Measurements from ENCODE around the gene SRSF3.
A peak's percentile ranks its signal among the peaks of the same experiment; 100 is the strongest.

SRSF3 gene

GRCh38 chr6:36608788-36609563 lies 14.8 kb downstream of the SRSF3 start:
- Histone ChIP-seq H3K27me3 (ENCODE audit: insufficient read depth, low read length) (no peaks in the 10 kb centered on the region), H3K9me3 (ENCODE audit: low read length) (no peaks in the 10 kb centered on the region), H3K36me3 (ENCODE audit: insufficient read depth, low read length) (peaks cover 93% of the 10 kb centered on the region), H4K20me1 (ENCODE audit: insufficient read depth, low read length) (no peaks in the 10 kb centered on the region), H3K9me2 (ENCODE audit: low read depth, low read length) (no peaks in the 10 kb centered on the region), H3K4me3 (ENCODE audit: low read depth, low read length, poor library complexity, severe bottlenecking) (no peak overlapping the region), H3K27ac (ENCODE audit: low read depth, low read length, poor library complexity, severe bottlenecking) (peak overlapping the region; percentile 22), H3K9ac (ENCODE audit: low read length) (no peak overlapping the region), H3K4me2 (ENCODE audit: low read length) (no peak overlapping the region), H3F3A (ENCODE audit: insufficient read depth, low read length) (peaks cover 32% of the 10 kb centered on the region), H3K79me2 (ENCODE audit: insufficient read depth, low read length) (no peaks in the 10 kb centered on the region), H3K4me1 (ENCODE audit: insufficient read depth, low read length, severe bottlenecking) (no peaks in the 10 kb centered on the region), H2AFZ (ENCODE audit: low read length) (no peak overlapping the region)
- no peak for TF ChIP-seq EZH2 (IDR thresholded peaks at IDR 0.05; ENCODE audit: borderline replicate concordance, low read length)
- TF ChIP-seq, protein P1, sequence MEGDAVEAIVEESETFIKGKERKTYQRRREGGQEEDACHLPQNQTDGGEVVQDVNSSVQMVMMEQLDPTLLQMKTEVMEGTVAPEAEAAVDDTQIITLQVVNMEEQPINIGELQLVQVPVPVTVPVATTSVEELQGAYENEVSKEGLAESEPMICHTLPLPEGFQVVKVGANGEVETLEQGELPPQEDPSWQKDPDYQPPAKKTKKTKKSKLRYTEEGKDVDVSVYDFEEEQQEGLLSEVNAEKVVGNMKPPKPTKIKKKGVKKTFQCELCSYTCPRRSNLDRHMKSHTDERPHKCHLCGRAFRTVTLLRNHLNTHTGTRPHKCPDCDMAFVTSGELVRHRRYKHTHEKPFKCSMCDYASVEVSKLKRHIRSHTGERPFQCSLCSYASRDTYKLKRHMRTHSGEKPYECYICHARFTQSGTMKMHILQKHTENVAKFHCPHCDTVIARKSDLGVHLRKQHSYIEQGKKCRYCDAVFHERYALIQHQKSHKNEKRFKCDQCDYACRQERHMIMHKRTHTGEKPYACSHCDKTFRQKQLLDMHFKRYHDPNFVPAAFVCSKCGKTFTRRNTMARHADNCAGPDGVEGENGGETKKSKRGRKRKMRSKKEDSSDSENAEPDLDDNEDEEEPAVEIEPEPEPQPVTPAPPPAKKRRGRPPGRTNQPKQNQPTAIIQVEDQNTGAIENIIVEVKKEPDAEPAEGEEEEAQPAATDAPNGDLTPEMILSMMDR (IDR thresholded peaks at IDR 0.05; ENCODE audit: low read length), result no peak

GRCh38 chr6:36609582-36609981 lies 15.4 kb downstream of the SRSF3 start:
- Histone ChIP-seq H3K27me3 (ENCODE audit: insufficient read depth, low read length) (no peaks in the 10 kb centered on the region), H3K79me2 (ENCODE audit: insufficient read depth, low read length) (no peaks in the 10 kb centered on the region), H3K27ac (ENCODE audit: low read depth, low read length, poor library complexity, severe bottlenecking) (peak overlapping the region; percentile 22), H3F3A (ENCODE audit: insufficient read depth, low read length) (peaks cover 28% of the 10 kb centered on the region), H3K36me3 (ENCODE audit: insufficient read depth, low read length) (peaks cover 86% of the 10 kb centered on the region), H3K4me3 (ENCODE audit: low read depth, low read length, poor library complexity, severe bottlenecking) (no peak overlapping the region), H3K9ac (ENCODE audit: low read length) (no peak overlapping the region), H3K4me1 (ENCODE audit: insufficient read depth, low read length, severe bottlenecking) (no peaks in the 10 kb centered on the region), H2AFZ (ENCODE audit: low read length) (no peak overlapping the region), H3K9me2 (ENCODE audit: low read depth, low read length) (no peaks in the 10 kb centered on the region), H3K9me3 (ENCODE audit: low read length) (no peaks in the 10 kb centered on the region), H4K20me1 (ENCODE audit: insufficient read depth, low read length) (no peaks in the 10 kb centered on the region), H3K4me2 (ENCODE audit: low read length) (no peak overlapping the region)
- TF ChIP-seq EZH2 (IDR thresholded peaks at IDR 0.05; ENCODE audit: borderline replicate concordance, low read length), result no peak
- TF ChIP-seq, protein P1 (IDR thresholded peaks at IDR 0.05; ENCODE audit: low read length), result no peak

DNA sequence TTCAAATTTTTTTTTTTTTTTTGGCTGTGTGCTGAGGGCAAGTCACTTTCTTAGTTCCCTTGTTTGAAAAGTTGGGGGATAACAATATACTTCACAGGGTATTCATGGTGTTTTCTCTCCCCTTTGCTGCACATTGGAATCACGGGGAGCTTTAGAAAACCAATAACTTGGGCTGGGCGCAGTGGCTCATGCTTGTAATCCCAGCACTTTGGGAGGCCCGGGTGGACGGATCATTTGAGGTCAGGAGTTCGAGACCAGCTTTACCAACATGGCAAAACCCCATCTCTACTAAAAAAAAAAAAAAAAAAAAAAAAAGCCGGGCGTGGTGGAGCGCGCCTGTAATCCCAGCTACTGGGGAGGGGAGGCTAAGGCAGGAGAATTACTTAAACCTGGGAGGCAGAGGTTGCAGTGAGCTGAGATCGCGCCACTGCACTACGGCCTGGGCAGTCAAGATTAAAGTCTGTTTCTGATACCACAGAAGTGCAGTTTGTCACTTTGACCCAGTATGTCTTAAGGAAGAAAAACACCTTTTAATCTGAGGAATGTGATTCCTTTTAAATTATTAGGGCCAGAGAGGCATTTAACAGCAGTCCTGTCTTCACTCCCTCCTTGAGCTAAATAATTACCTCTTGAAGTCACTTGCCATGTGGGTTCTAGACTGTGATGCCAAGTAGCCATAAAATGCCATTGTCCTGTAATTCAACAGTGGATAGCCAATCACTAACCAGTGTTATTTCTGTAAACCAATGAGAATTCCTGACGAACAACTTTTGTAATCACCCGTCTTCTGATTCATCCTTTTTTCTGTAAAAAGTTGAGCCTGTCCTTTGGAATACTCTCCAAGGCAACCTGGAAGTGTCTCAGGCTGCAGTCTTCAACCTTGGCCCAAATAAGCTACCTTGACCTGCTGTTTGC lies 16.1 kb downstream of the SRSF3 start:
- peak overlapping the region; percentile 22 for H3K27ac ChIP-seq (ENCODE audit: low read depth, low read length, poor library complexity, severe bottlenecking)
- no peaks in the 10 kb centered on the region for H3K79me2 ChIP-seq (ENCODE audit: insufficient read depth, low read length)
- no peaks in the 10 kb centered on the region for H4K20me1 ChIP-seq (ENCODE audit: insufficient read depth, low read length)
- no peak overlapping the region for H3K4me2 ChIP-seq (ENCODE audit: low read length)
- H2AFZ ChIP-seq (ENCODE audit: low read length), result no peak overlapping the region
- H3F3A ChIP-seq (ENCODE audit: insufficient read depth, low read length), result peaks cover 28% of the 10 kb centered on the region
- H3K36me3 ChIP-seq (ENCODE audit: insufficient read depth, low read length), result peaks cover 79% of the 10 kb centered on the region
- H3K9me2 ChIP-seq (ENCODE audit: low read depth, low read length), result no peaks in the 10 kb centered on the region
- H3K27me3 ChIP-seq (ENCODE audit: insufficient read depth, low read length), result no peaks in the 10 kb centered on the region
- TF ChIP-seq, protein P1 (IDR thresholded peaks at IDR 0.05; ENCODE audit: low read length), result no peak
- TF ChIP-seq EZH2 (IDR thresholded peaks at IDR 0.05; ENCODE audit: borderline replicate concordance, low read length), result no peak
- no peaks in the 10 kb centered on the region for H3K4me1 ChIP-seq (ENCODE audit: insufficient read depth, low read length, severe bottlenecking)
- no peak overlapping the region for H3K4me3 ChIP-seq (ENCODE audit: low read depth, low read length, poor library complexity, severe bottlenecking)
- H3K9ac ChIP-seq (ENCODE audit: low read length), result no peak overlapping the region
- no peaks in the 10 kb centered on the region for H3K9me3 ChIP-seq (ENCODE audit: low read length)
